Anterior cingulate cortex (tissue), 58 donors: ENCODE results near the gene ACO2.

Experiments
- DNase-seq, 58 donors: peaks; one replicate each; lab custom pipeline; 2025; lab: John Stamatoyannopoulos, UW

ACO2 gene

GRCh38 chr22:41487037-41487935 lies 18.4 kb downstream of the ACO2 start:
- DNase-seq = no peak

- no peak for DNase-seq
Measured at GRCh38 chr22:41488076-41488475, 19.2 kb downstream of the ACO2 start.

- no peak for DNase-seq
Measured at GRCh38 chr22:41488596-41489385, 19.9 kb downstream of the ACO2 start.

GRCh38 chr22:41491374-41492100 lies 22.6 kb downstream of the ACO2 start:
- DNase-seq = peak in 1 of 58 donors; percentile 10

GRCh38 chr22:41498303-41498835 lies 29.5 kb downstream of the ACO2 start:
- no peak for DNase-seq

GRCh38 chr22:41499624-41500280 lies 30.8 kb downstream of the ACO2 start:
- DNase-seq = no peak

- no peak for DNase-seq
Measured at GRCh38 chr22:41500303-41500702, 31.4 kb downstream of the ACO2 start.

- DNase-seq = peak in 9 of 58 donors; percentile 9 to 33 (median 26)
Measured at GRCh38 chr22:41501209-41501608, 32.3 kb downstream of the ACO2 start.

- peak in 23 of 58 donors; percentile 13 to 80 (median 37) for DNase-seq
Measured at GRCh38 chr22:41504397-41504796, 35.5 kb downstream of the ACO2 start.

- no peak for DNase-seq
Measured at GRCh38 chr22:41504816-41505215, 35.9 kb downstream of the ACO2 start.

GRCh38 chr22:41505511-41506220 lies 36.7 kb downstream of the ACO2 start:
- DNase-seq = no peak

- no peak for DNase-seq
Measured at GRCh38 chr22:41507330-41508063, 38.6 kb downstream of the ACO2 start.

GRCh38 chr22:41508770-41509170 lies 39.9 kb downstream of the ACO2 start:
- DNase-seq = peak in 57 of 58 donors; percentile 39 to 97 (median 87)

- DNase-seq = no peak
Measured at GRCh38 chr22:41511521-41511968, 42.6 kb downstream of the ACO2 start.

GRCh38 chr22:41512421-41513194 lies 43.7 kb downstream of the ACO2 start:
- no peak for DNase-seq

- peak in 32 of 58 donors; percentile 28 to 78 (median 46) for DNase-seq
Measured at GRCh38 chr22:41513391-41513790, 44.5 kb downstream of the ACO2 start.

- no peak for DNase-seq
Measured at GRCh38 chr22:41516462-41516861, 47.5 kb downstream of the ACO2 start.
